ENCODE measurements around the gene LINGO1.

DNA sequence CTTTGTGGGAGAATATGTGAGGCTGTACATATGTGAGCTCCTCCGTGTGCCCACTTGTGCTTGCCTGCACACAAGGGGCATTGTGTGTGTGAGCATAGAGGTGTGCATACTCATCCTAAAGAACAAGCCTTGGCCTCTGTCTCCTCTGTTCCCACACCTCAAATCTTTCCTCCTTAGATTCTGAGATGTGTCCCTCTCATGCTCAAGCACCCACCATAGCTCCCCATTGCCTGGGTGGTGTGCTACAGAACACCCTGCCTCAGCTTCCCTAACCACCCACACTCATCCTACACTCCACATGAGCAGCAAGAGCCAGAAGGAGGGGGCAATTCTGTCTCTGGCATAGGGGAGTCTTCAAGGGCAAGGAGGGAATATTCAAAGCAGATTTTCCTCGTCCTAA is 27.7 kb downstream of the LINGO1 start:
- TF ChIP-seq CTCF (IDR thresholded peaks at IDR 0.05) (no peak), ZFX (IDR thresholded peaks at IDR 0.05; ENCODE audit: borderline replicate concordance) (no peak)

Data from 22Rv1 (cell line).